Central memory CD8-positive, alpha-beta T cell (primary cell): ENCODE measurements around the gene CAND2.
"Not testable (repeated sequence)": the region's sequence is repeated elsewhere in the genome, so short reads cannot be mapped to it uniquely, and the experiment has no call there.

Experiments used
- ATAC-seq: fragments of 150-1000 bp; cut with Tn5 transposase; replicated peaks from 2 replicates; pipeline ENCODE4 v1.10.0; 2022; ENCODE audit warnings: mild to moderate bottlenecking, moderate FRiP score, moderate number of reproducible peaks; ENCODE audit not compliant: poor library complexity, severe bottlenecking; ENCODE audit errors: extremely low read depth
- DNase-seq, 2 donors: peaks; one replicate each; pipeline ENCODE4 v3.0.0; 2021; ENCODE audit warnings: low spot score in 2 of 2
- H3K27ac Mint-ChIP-seq: one replicate; pipeline ENCODE4 v1.8.0; 2022; ENCODE audit warnings: low read depth, mild to moderate bottlenecking, moderate library complexity, mixed read lengths
- H3K27me3 Mint-ChIP-seq: one replicate; pipeline ENCODE4 v1.8.0; 2022; ENCODE audit warnings: mixed read lengths
- H3K36me3 Mint-ChIP-seq: one replicate; pipeline ENCODE4 v1.8.0; 2022; ENCODE audit warnings: mild to moderate bottlenecking, moderate library complexity, mixed read lengths; ENCODE audit not compliant: insufficient read depth
- H3K4me1 Mint-ChIP-seq: one replicate; pipeline ENCODE4 v1.8.0; 2022; ENCODE audit warnings: mixed read lengths
- H3K4me3 Mint-ChIP-seq: one replicate; pipeline ENCODE4 v1.8.0; 2022; ENCODE audit warnings: mild to moderate bottlenecking, moderate library complexity, mixed read lengths
- H3K9me3 Mint-ChIP-seq: one replicate; pipeline ENCODE4 v1.8.0; 2022; ENCODE audit warnings: mixed read lengths

The CAND2 gene

GRCh38 chr3:12774619-12775018 is 21.9 kb upstream of the CAND2 start:
- Mint-ChIP-seq H3K27ac (no peak overlapping the region), H3K9me3 (no peaks in the 10 kb centered on the region), H3K4me3 (no peak overlapping the region), H3K27me3 (peaks cover 47% of the 10 kb centered on the region), H3K4me1 (no peaks in the 10 kb centered on the region), H3K36me3 (no peaks in the 10 kb centered on the region)
- ATAC-seq (no peak), DNase-seq (no peak)

- Mint-ChIP-seq H3K9me3 (no peaks in the 10 kb centered on the region), H3K4me1 (no peaks in the 10 kb centered on the region), H3K27me3 (peaks cover 53% of the 10 kb centered on the region), H3K27ac (no peak overlapping the region), H3K4me3 (no peak overlapping the region), H3K36me3 (no peaks in the 10 kb centered on the region)
- no peak for DNase-seq
- no peak for ATAC-seq
These were observed 21.3 kb upstream of the CAND2 start for GRCh38 chr3:12775226-12775625.

- peaks cover 58% of the 10 kb centered on the region for H3K27me3 Mint-ChIP-seq
- H3K4me1 Mint-ChIP-seq, H3K36me3 Mint-ChIP-seq, DNase-seq, ATAC-seq, H3K27ac Mint-ChIP-seq, H3K9me3 Mint-ChIP-seq, H3K4me3 Mint-ChIP-seq: not testable (repeated sequence)
These were observed 20.5 kb upstream of the CAND2 start for GRCh38 chr3:12775970-12776369.

- no peaks in the 10 kb centered on the region for H3K4me1 Mint-ChIP-seq
- H3K4me3 Mint-ChIP-seq: no peak overlapping the region
- H3K36me3 Mint-ChIP-seq: no peaks in the 10 kb centered on the region
- H3K27ac Mint-ChIP-seq: no peak overlapping the region
- no peaks in the 10 kb centered on the region for H3K9me3 Mint-ChIP-seq
- DNase-seq (no peak), ATAC-seq (no peak)
- H3K27me3 Mint-ChIP-seq: peaks cover 58% of the 10 kb centered on the region
These were observed 19.3 kb upstream of the CAND2 start for GRCh38 chr3:12777171-12777570.

GRCh38 chr3:12780751-12781150 is 15.7 kb upstream of the CAND2 start:
- Mint-ChIP-seq H3K4me3 (no peak overlapping the region), H3K27me3 (peaks cover 67% of the 10 kb centered on the region), H3K27ac (no peak overlapping the region), H3K4me1 (no peaks in the 10 kb centered on the region), H3K9me3 (no peaks in the 10 kb centered on the region), H3K36me3 (no peaks in the 10 kb centered on the region)
- DNase-seq: no peak
- no peak for ATAC-seq

- ATAC-seq: no peak
- no peak overlapping the region for H3K27ac Mint-ChIP-seq
- no peaks in the 10 kb centered on the region for H3K9me3 Mint-ChIP-seq
- no peak overlapping the region for H3K4me3 Mint-ChIP-seq
- H3K36me3 Mint-ChIP-seq: no peaks in the 10 kb centered on the region
- no peaks in the 10 kb centered on the region for H3K4me1 Mint-ChIP-seq
- no peak for DNase-seq
- H3K27me3 Mint-ChIP-seq: peaks cover 82% of the 10 kb centered on the region
These were observed 14.2 kb upstream of the CAND2 start for GRCh38 chr3:12782172-12782815.

GRCh38 chr3:12785096-12785495 is 11.4 kb upstream of the CAND2 start:
- H3K27ac Mint-ChIP-seq: no peak overlapping the region
- H3K36me3 Mint-ChIP-seq: no peaks in the 10 kb centered on the region
- DNase-seq (no peak), ATAC-seq (no peak)
- no peak overlapping the region for H3K4me3 Mint-ChIP-seq
- peaks cover 72% of the 10 kb centered on the region for H3K27me3 Mint-ChIP-seq
- H3K4me1 Mint-ChIP-seq: no peaks in the 10 kb centered on the region
- H3K9me3 Mint-ChIP-seq: no peaks in the 10 kb centered on the region

- not testable (repeated sequence) for DNase-seq, ATAC-seq, H3K27ac Mint-ChIP-seq, H3K4me3 Mint-ChIP-seq, H3K9me3 Mint-ChIP-seq, H3K36me3 Mint-ChIP-seq, H3K4me1 Mint-ChIP-seq
- peaks cover 56% of the 10 kb centered on the region for H3K27me3 Mint-ChIP-seq
These were observed 9.1 kb upstream of the CAND2 start for GRCh38 chr3:12787346-12787745.

GRCh38 chr3:12787967-12788690 is 8.4 kb upstream of the CAND2 start:
- peaks cover 53% of the 10 kb centered on the region for H3K27me3 Mint-ChIP-seq
- not testable (repeated sequence) for H3K27ac Mint-ChIP-seq, ATAC-seq

GRCh38 chr3:12791430-12791829 is 5.0 kb upstream of the CAND2 start:
- ATAC-seq: no peak
- Mint-ChIP-seq H3K4me1 (no peaks in the 10 kb centered on the region), H3K4me3 (no peak overlapping the region), H3K27ac (no peak overlapping the region), H3K27me3 (peaks cover 38% of the 10 kb centered on the region), H3K9me3 (no peaks in the 10 kb centered on the region), H3K36me3 (no peaks in the 10 kb centered on the region)
- no peak for DNase-seq

More at GRCh38 chr3:12787967-12788690, 8.4 kb upstream of the CAND2 start:
- not testable (repeated sequence) for H3K4me3 Mint-ChIP-seq, H3K36me3 Mint-ChIP-seq, H3K9me3 Mint-ChIP-seq, H3K4me1 Mint-ChIP-seq, DNase-seq

- Mint-ChIP-seq H3K27ac (no peak overlapping the region), H3K9me3 (no peaks in the 10 kb centered on the region), H3K36me3 (peaks cover 4% of the 10 kb centered on the region), H3K27me3 (peaks cover 39% of the 10 kb centered on the region), H3K4me1 (peaks cover 7% of the 10 kb centered on the region), H3K4me3 (no peak overlapping the region)
- DNase-seq (no peak), ATAC-seq (no peak)
These were observed 2.8 kb upstream of the CAND2 start for GRCh38 chr3:12793701-12794100.

- peaks cover 4% of the 10 kb centered on the region for H3K36me3 Mint-ChIP-seq
- peaks cover 7% of the 10 kb centered on the region for H3K4me1 Mint-ChIP-seq
- H3K4me3 Mint-ChIP-seq: peak overlapping the region; percentile 74
- no peak for ATAC-seq
- no peaks in the 10 kb centered on the region for H3K9me3 Mint-ChIP-seq
- DNase-seq: no peak
- no peak overlapping the region for H3K27ac Mint-ChIP-seq
- peaks cover 32% of the 10 kb centered on the region for H3K27me3 Mint-ChIP-seq
These were observed 828 bp downstream of the CAND2 start for GRCh38 chr3:12797124-12797891.
